Calu3 (cell line): ENCODE measurements around the gene OCIAD1. TPM values are rescaled to one million over a fixed set of nuclear protein-coding genes. Genes with fewer than 3 reads are reported as not detected.

Experiments
- BruUV-seq: library from RNA; stranded (reverse); fragments of 400-500 nt; replicated peaks from 2 replicates; lab custom pipeline; 2021; lab: Mats Ljungman, UMichigan
- CTCF ChIA-PET: fragments of 300-600 bp; sonication (Branson Sonifier 250); formaldehyde crosslinking; loops from one replicate; lab custom pipeline; 2022; ENCODE audit warnings: antibody characterized with exemption; lab: Charles Lee
- DNase-seq: peaks from one replicate; pipeline ENCODE4 v3.0.0; 2022
- H3K27ac Mint-ChIP-seq: one replicate; pipeline ENCODE4 v1.8.0; 2022; ENCODE audit warnings: mixed read lengths; ENCODE audit not compliant: unreplicated experiment
- H3K27me3 Mint-ChIP-seq: one replicate; pipeline ENCODE4 v1.8.0; 2022; ENCODE audit warnings: mixed read lengths; ENCODE audit not compliant: unreplicated experiment
- H3K36me3 Mint-ChIP-seq: one replicate; pipeline ENCODE4 v1.8.0; 2022; ENCODE audit warnings: mild to moderate bottlenecking, moderate library complexity, mixed read lengths; ENCODE audit not compliant: insufficient read depth, unreplicated experiment
- H3K4me1 Mint-ChIP-seq: one replicate; pipeline ENCODE4 v1.8.0; 2022; ENCODE audit warnings: mild to moderate bottlenecking, low read depth, mixed read lengths; ENCODE audit not compliant: unreplicated experiment
- H3K4me3 Mint-ChIP-seq: one replicate; pipeline ENCODE4 v1.8.0; 2022; ENCODE audit warnings: mild to moderate bottlenecking, low read depth, moderate library complexity, mixed read lengths; ENCODE audit not compliant: unreplicated experiment
- H3K9me3 Mint-ChIP-seq: one replicate; pipeline ENCODE4 v1.8.0; 2022; ENCODE audit warnings: low read depth, mixed read lengths; ENCODE audit not compliant: unreplicated experiment
- CTCF ChIP-seq: fragments of 200-600 bp; IDR thresholded peaks from one replicate; pipeline ENCODE4 v1.8.0; 2022; ENCODE audit warnings: antibody characterized with exemption; ENCODE audit not compliant: unreplicated experiment
- intact Hi-C: fragments of 100-400 bp; cut with micrococcal nuclease; formaldehyde crosslinking; loops from one replicate; pipeline ENCODE4 v1.10.0; 2022; ENCODE audit not compliant: unreplicated experiment
- total RNA-seq: library from RNA; stranded (reverse); gene quantifications from 2 replicates; pipeline ENCODE4 v1.2.3, GENCODE V29; 2022

The OCIAD1 gene
- total RNA-seq, 1 experiment from 2014 or later: 103 TPM

- Mint-ChIP-seq H3K27ac (no peak overlapping the region), H3K27me3 (no peaks in the 10 kb centered on the region), H3K36me3 (no peaks in the 10 kb centered on the region), H3K4me1 (no peaks in the 10 kb centered on the region), H3K4me3 (no peak overlapping the region), H3K9me3 (no peaks in the 10 kb centered on the region)
- no peak for TF ChIP-seq CTCF
- no peak for DNase-seq
- no TSS peak for BruUV-seq
- CTCF ChIA-PET: interaction anchor here (0.6 kb wide), 1 partner anchor 44 kb away, joined by 3 read pairs; no protein-coding TSS in a partner anchor
- intact Hi-C loops: no loop called here
These were observed 35.8 kb upstream of the OCIAD1 start for GRCh38 chr4:48795108-48795507.

- DNase-seq: no peak
- Mint-ChIP-seq H3K4me1 (peaks cover under 1% of the 10 kb centered on the region), H3K27ac (no peak overlapping the region), H3K27me3 (no peaks in the 10 kb centered on the region), H3K4me3 (no peak overlapping the region), H3K9me3 (no peaks in the 10 kb centered on the region), H3K36me3 (no peaks in the 10 kb centered on the region)
- TF ChIP-seq CTCF: no peak
- intact Hi-C loops: no loop called here
- CTCF ChIA-PET: no interaction called here
- BruUV-seq: no TSS peak
These were observed 34.5 kb upstream of the OCIAD1 start for GRCh38 chr4:48796191-48796926.

GRCh38 chr4:48796927-48797679 lies 33.8 kb upstream of the OCIAD1 start:
- H3K4me3 Mint-ChIP-seq: no peak overlapping the region
- H3K27ac Mint-ChIP-seq: no peak overlapping the region
- TF ChIP-seq CTCF: no peak
- H3K9me3 Mint-ChIP-seq: no peaks in the 10 kb centered on the region
- DNase-seq: no peak
- H3K36me3 Mint-ChIP-seq: no peaks in the 10 kb centered on the region
- no TSS peak for BruUV-seq
- intact Hi-C loops: no loop called here
- no peaks in the 10 kb centered on the region for H3K27me3 Mint-ChIP-seq
- CTCF ChIA-PET: no interaction called here
- peaks cover 8% of the 10 kb centered on the region for H3K4me1 Mint-ChIP-seq

GRCh38 chr4:48798117-48798516 lies 32.8 kb upstream of the OCIAD1 start:
- H3K36me3 Mint-ChIP-seq: no peaks in the 10 kb centered on the region
- no TSS peak for BruUV-seq
- H3K4me3 Mint-ChIP-seq: no peak overlapping the region
- no peak for TF ChIP-seq CTCF
- no peak overlapping the region for H3K27ac Mint-ChIP-seq
- H3K9me3 Mint-ChIP-seq: no peaks in the 10 kb centered on the region
- intact Hi-C loops: no loop called here
- DNase-seq: no peak
- peaks cover 9% of the 10 kb centered on the region for H3K4me1 Mint-ChIP-seq
- CTCF ChIA-PET: no interaction called here
- no peaks in the 10 kb centered on the region for H3K27me3 Mint-ChIP-seq
